HCT116 (cell line): ENCODE data around the gene C1S.

ENCODE experiments used
- ELF1 ChIP-seq: IDR thresholded peaks from 2 replicates; pipeline ENCODE4 v1.6.1; 2012; ENCODE audit warnings: low read depth, borderline replicate concordance
- EZH2 ChIP-seq: fragments of 200-600 bp; sonication (generic); IDR thresholded peaks from 2 replicates; pipeline ENCODE4 v1.6.1; 2017; ENCODE audit warnings: antibody characterized with exemption, mixed run types
- EZH2phosphoT487 ChIP-seq: fragments of 200-600 bp; IDR thresholded peaks from 2 replicates; pipeline ENCODE4 v1.6.1; 2018; ENCODE audit warnings: antibody characterized with exemption, borderline replicate concordance
- JUND ChIP-seq: IDR thresholded peaks from 2 replicates; pipeline ENCODE4 v1.6.1; 2012
- POLR2A ChIP-seq: IDR thresholded peaks from 2 replicates; pipeline ENCODE4 v1.7.0; 2011; ENCODE audit warnings: borderline replicate concordance; ENCODE audit not compliant: insufficient read depth, insufficient read length; ENCODE audit errors: extremely low read depth
- POLR2AphosphoS5 ChIP-seq: IDR thresholded peaks from 2 replicates; pipeline ENCODE4 v1.6.1; 2011; ENCODE audit warnings: mild to moderate bottlenecking, low read depth, low read length, moderate library complexity
- RAD21 ChIP-seq: IDR thresholded peaks from 2 replicates; pipeline ENCODE4 v1.6.1; 2012; ENCODE audit warnings: low read depth, mild to moderate bottlenecking
- SIN3A ChIP-seq: IDR thresholded peaks from 2 replicates; pipeline ENCODE4 v1.6.1; 2012; ENCODE audit warnings: low read depth
- SRF ChIP-seq: IDR thresholded peaks from 2 replicates; pipeline ENCODE4 v1.6.1; 2012; ENCODE audit warnings: low read depth
- ZNF274 ChIP-seq: fragments of 200-500 bp; sonication (Bioruptor generic); IDR thresholded peaks from 2 replicates; pipeline ENCODE4 v1.6.1; 2014; ENCODE audit warnings: mild to moderate bottlenecking, low read depth, low read length, inconsistent platforms
- TF ChIP-seq, protein P1 (sequence below), 3 experiments: fragments of 200-600 bp in 1 of 3; sonication (generic) in 1 of 3; IDR thresholded peaks in 2 of 3; conservative IDR thresholded peaks in 1 of 3; 2 replicates each; pipeline ENCODE4 v1.5.1; 2012 to 2017; ENCODE audit warnings: low read depth in 2 of 3, low read length in 2 of 3, antibody characterized with exemption in 1 of 3, borderline replicate concordance in 1 of 3, control low read depth in 1 of 3, mild to moderate bottlenecking in 1 of 3, mixed read lengths in 1 of 3, mixed run types in 1 of 3, moderate library complexity in 1 of 3; ENCODE audit not compliant: insufficient read depth in 1 of 3
- TF ChIP-seq, protein P2 (sequence below): IDR thresholded peaks from 2 replicates; pipeline ENCODE4 v1.6.1; 2012
- TF ChIP-seq, protein P3 (sequence below): IDR thresholded peaks from 2 replicates; pipeline ENCODE4 v1.6.1; 2011; ENCODE audit warnings: mild to moderate bottlenecking, low read length, moderate library complexity; ENCODE audit not compliant: insufficient replicate concordance; ENCODE audit errors: extremely low read depth

DNA sequence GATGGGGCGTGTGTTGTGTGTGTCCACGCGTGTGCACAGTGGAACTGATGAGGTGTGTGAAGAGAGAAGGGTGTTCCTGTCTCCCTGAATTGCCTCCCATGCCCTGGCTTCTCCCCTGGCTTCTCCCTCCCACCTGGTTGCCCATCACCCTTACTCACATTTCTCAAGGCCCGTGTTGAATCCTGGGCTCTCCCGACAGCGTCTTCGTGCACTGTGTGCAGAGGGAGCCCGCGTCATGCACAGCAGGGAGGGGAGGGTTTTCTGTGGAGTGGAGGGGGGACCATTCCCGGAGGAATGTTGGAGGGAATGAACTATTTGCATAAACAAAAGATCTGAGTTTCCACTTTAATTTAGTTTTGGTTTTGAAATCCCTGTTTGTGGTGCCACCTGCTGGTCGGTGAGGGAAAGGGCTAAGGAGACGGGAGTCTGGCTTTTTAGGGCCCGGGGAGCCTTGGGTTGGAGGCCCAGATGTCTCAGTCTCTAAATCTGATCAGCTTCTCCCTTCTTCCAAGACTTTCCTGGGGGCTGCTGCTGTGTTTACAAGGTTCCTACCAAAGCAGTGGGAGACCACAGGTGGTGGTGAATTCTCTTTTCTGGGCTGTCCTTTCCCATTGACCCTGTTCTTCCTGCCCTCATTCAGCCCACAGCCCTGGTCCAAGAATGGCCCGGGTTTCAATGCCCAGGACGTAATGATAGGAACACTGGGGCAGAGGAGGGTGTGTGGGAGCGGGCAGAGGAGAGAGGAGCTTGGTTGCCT lies 31.9 kb downstream of the C1S start, which contains the start of gene C1R:
- no peak for TF ChIP-seq SIN3A
- TF ChIP-seq, protein P1, sequence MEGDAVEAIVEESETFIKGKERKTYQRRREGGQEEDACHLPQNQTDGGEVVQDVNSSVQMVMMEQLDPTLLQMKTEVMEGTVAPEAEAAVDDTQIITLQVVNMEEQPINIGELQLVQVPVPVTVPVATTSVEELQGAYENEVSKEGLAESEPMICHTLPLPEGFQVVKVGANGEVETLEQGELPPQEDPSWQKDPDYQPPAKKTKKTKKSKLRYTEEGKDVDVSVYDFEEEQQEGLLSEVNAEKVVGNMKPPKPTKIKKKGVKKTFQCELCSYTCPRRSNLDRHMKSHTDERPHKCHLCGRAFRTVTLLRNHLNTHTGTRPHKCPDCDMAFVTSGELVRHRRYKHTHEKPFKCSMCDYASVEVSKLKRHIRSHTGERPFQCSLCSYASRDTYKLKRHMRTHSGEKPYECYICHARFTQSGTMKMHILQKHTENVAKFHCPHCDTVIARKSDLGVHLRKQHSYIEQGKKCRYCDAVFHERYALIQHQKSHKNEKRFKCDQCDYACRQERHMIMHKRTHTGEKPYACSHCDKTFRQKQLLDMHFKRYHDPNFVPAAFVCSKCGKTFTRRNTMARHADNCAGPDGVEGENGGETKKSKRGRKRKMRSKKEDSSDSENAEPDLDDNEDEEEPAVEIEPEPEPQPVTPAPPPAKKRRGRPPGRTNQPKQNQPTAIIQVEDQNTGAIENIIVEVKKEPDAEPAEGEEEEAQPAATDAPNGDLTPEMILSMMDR (IDR thresholded peaks at IDR 0.05 in 2 of 3, conservative IDR thresholded peaks at IDR 0.05 in 1 of 3; ENCODE audit: borderline replicate concordance in 1 of 3, insufficient read depth in 1 of 3, low read depth in 2 of 3, low read length in 2 of 3), result peak; percentile 84 to 89 (median 87)
- no peak for TF ChIP-seq JUND
- TF ChIP-seq POLR2AphosphoS5, result no peak
- TF ChIP-seq ELF1, result no peak
- TF ChIP-seq POLR2A, result no peak
- no peak for TF ChIP-seq ZNF274
- TF ChIP-seq EZH2, result no peak
- TF ChIP-seq, protein P2, sequence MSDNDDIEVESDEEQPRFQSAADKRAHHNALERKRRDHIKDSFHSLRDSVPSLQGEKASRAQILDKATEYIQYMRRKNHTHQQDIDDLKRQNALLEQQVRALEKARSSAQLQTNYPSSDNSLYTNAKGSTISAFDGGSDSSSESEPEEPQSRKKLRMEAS, result no peak
- TF ChIP-seq SRF, result no peak
- peak; percentile 84 for TF ChIP-seq RAD21
- no peak for TF ChIP-seq EZH2phosphoT487
- TF ChIP-seq, protein P3, sequence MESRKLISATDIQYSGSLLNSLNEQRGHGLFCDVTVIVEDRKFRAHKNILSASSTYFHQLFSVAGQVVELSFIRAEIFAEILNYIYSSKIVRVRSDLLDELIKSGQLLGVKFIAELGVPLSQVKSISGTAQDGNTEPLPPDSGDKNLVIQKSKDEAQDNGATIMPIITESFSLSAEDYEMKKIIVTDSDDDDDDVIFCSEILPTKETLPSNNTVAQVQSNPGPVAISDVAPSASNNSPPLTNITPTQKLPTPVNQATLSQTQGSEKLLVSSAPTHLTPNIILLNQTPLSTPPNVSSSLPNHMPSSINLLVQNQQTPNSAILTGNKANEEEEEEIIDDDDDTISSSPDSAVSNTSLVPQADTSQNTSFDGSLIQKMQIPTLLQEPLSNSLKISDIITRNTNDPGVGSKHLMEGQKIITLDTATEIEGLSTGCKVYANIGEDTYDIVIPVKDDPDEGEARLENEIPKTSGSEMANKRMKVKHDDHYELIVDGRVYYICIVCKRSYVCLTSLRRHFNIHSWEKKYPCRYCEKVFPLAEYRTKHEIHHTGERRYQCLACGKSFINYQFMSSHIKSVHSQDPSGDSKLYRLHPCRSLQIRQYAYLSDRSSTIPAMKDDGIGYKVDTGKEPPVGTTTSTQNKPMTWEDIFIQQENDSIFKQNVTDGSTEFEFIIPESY, result no peak
